ENCODE measurements around the gene HES5.

HES5 gene

GRCh38 chr1:2513939-2514652 is 16.0 kb downstream of the HES5 start:
- no peak for DNase-seq

- DNase-seq, result no peak
Observed at GRCh38 chr1:2512862-2513421, 17.1 kb downstream of the HES5 start.

GRCh38 chr1:2510366-2511155 is 19.5 kb downstream of the HES5 start:
- DNase-seq, result no peak

- no peak for DNase-seq
Observed at GRCh38 chr1:2509589-2509988, 20.5 kb downstream of the HES5 start.

- DNase-seq, result no peak
Observed at GRCh38 chr1:2508751-2509150, 21.3 kb downstream of the HES5 start.

- DNase-seq, result no peak
Observed at GRCh38 chr1:2508180-2508579, 21.9 kb downstream of the HES5 start.

GRCh38 chr1:2507744-2508155 is 22.3 kb downstream of the HES5 start:
- no peak for DNase-seq

GRCh38 chr1:2506901-2507565 is 23.0 kb downstream of the HES5 start:
- DNase-seq, result no peak

GRCh38 chr1:2506007-2506860 is 23.8 kb downstream of the HES5 start:
- no peak for DNase-seq

GRCh38 chr1:2505461-2505994 is 24.5 kb downstream of the HES5 start:
- no peak for DNase-seq

- no peak for DNase-seq
Observed at GRCh38 chr1:2504949-2505272, 25.2 kb downstream of the HES5 start.

- no peak for DNase-seq
Observed at GRCh38 chr1:2504225-2504948, 25.7 kb downstream of the HES5 start.

GRCh38 chr1:2503554-2504224 is 26.4 kb downstream of the HES5 start:
- no peak for DNase-seq

- no peak for DNase-seq
Observed at GRCh38 chr1:2502661-2503553, 27.2 kb downstream of the HES5 start.

- no peak for DNase-seq
Observed at GRCh38 chr1:2502210-2502609, 27.9 kb downstream of the HES5 start.

- DNase-seq, result no peak
Observed at GRCh38 chr1:2501820-2502119, 28.3 kb downstream of the HES5 start.

- DNase-seq, result no peak
Observed at GRCh38 chr1:2501041-2501819, 28.8 kb downstream of the HES5 start.

GRCh38 chr1:2499986-2500596 is 30.0 kb downstream of the HES5 start:
- no peak for DNase-seq

- DNase-seq, result no peak
Observed at GRCh38 chr1:2499260-2499659, 30.8 kb downstream of the HES5 start.

Measured in stimulated activated naive CD4-positive, alpha-beta T cell treated with Interleukin-2 at 50 U/mL for 16 hours (primary cell).